ENCODE data around the gene MYLIP. TPM values are rescaled to one million over a fixed set of nuclear protein-coding genes. Genes with fewer than 3 reads are reported as not detected.

The MYLIP gene
- total RNA-seq (2014; rRNA removed; shearing (Covaris generic)) = 28.4 and 31.5 TPM in 2 replicates

GRCh38 chr6:16128759-16129622 lies at the start of gene MYLIP:
TSS of gene MYLIP (plus strand) at chr6:16129086. CDS start at chr6:16129323, 237 bp downstream.

Small RNAs within 50 kb of the gene (small RNA-seq; reads per million reads assigned to genes)
- not detected for gene MIR4639

Other genes with a start within 250 kb of the MYLIP start
- 0.49 TPM in 1 of 2 replicates, not detected in the other for gene GMPR, start 109.5 kb downstream of the MYLIP start, total RNA-seq (2014; rRNA removed; shearing (Covaris generic))

Measured in A375 (cell line).